GM19351 (cell line): ENCODE data around the gene NAGLU.

ENCODE experiments used
- ATAC-seq: cut with Tn5 transposase; IDR thresholded peaks from one replicate; pipeline ENCODE4 v1.9.1; 2021; ENCODE audit warnings: mild to moderate bottlenecking, moderate library complexity; ENCODE audit not compliant: unreplicated experiment

Gene NAGLU

GRCh38 chr17:42536048-42536371, at the start of gene NAGLU:
Gene NAGLU, plus strand, starts transcription at chr17:42536241. Its CDS starts 32 bp downstream, at chr17:42536273.
- peak; percentile 80 for ATAC-seq

GRCh38 chr17:42488032-42488431, 48.0 kb upstream of the NAGLU start:
- no peak for ATAC-seq

- no peak for ATAC-seq
These were observed 42.7 kb upstream of the NAGLU start for GRCh38 chr17:42493319-42493718.

- no peak for ATAC-seq
These were observed 41.4 kb upstream of the NAGLU start for GRCh38 chr17:42494673-42495072.

GRCh38 chr17:42498828-42499227, 37.2 kb upstream of the NAGLU start:
- ATAC-seq = no peak

GRCh38 chr17:42502091-42502490, 34.0 kb upstream of the NAGLU start:
- ATAC-seq = no peak

GRCh38 chr17:42502926-42503325, 33.1 kb upstream of the NAGLU start:
- ATAC-seq = no peak

- no peak for ATAC-seq
These were observed 28.4 kb upstream of the NAGLU start for GRCh38 chr17:42507671-42508070.

- no peak for ATAC-seq
These were observed 27.4 kb upstream of the NAGLU start for GRCh38 chr17:42508426-42509165.

GRCh38 chr17:42509409-42509808, 26.6 kb upstream of the NAGLU start:
- no peak for ATAC-seq

GRCh38 chr17:42509841-42510240, 26.2 kb upstream of the NAGLU start:
- ATAC-seq = no peak

GRCh38 chr17:42512246-42512645, 23.8 kb upstream of the NAGLU start:
- no peak for ATAC-seq

- no peak for ATAC-seq
These were observed 23.2 kb upstream of the NAGLU start for GRCh38 chr17:42512733-42513251.

GRCh38 chr17:42513686-42514085, 22.4 kb upstream of the NAGLU start:
- no peak for ATAC-seq

GRCh38 chr17:42514279-42514678, 21.8 kb upstream of the NAGLU start:
- ATAC-seq = no peak

- no peak for ATAC-seq
These were observed 21.2 kb upstream of the NAGLU start for GRCh38 chr17:42514867-42515266.

GRCh38 chr17:42517516-42517915, 18.5 kb upstream of the NAGLU start:
- no peak for ATAC-seq

- ATAC-seq = no peak
These were observed 17.8 kb upstream of the NAGLU start for GRCh38 chr17:42518046-42518754.

- ATAC-seq = no peak
These were observed 17.1 kb upstream of the NAGLU start for GRCh38 chr17:42518755-42519545.

- no peak for ATAC-seq
These were observed 16.2 kb upstream of the NAGLU start for GRCh38 chr17:42519546-42520491.
